GM19468 (cell line): ENCODE data around the gene EXO5.
"Not testable (repeated sequence)": the region's sequence is repeated elsewhere in the genome, so short reads cannot be mapped to it uniquely, and the experiment has no call there.

Source experiments
- ATAC-seq: cut with Tn5 transposase; IDR thresholded peaks from one replicate; pipeline ENCODE4 v1.9.1; 2021; ENCODE audit warnings: mild to moderate bottlenecking, moderate library complexity, moderate number of reproducible peaks; ENCODE audit not compliant: unreplicated experiment; ENCODE audit errors: extremely low read depth

The EXO5 gene

GRCh38 chr1:40546957-40547356, 38.4 kb downstream of the EXO5 start:
- no peak for ATAC-seq

GRCh38 chr1:40553017-40553416, 44.5 kb downstream of the EXO5 start:
- no peak for ATAC-seq

- not testable (repeated sequence) for ATAC-seq
These were observed 46.2 kb downstream of the EXO5 start for GRCh38 chr1:40554807-40555206.

- ATAC-seq: no peak
These were observed 47.6 kb downstream of the EXO5 start for GRCh38 chr1:40556121-40556520.

- ATAC-seq: not testable (repeated sequence)
These were observed 49.7 kb downstream of the EXO5 start for GRCh38 chr1:40558241-40558640.

- no peak for ATAC-seq
These were observed 53.6 kb downstream of the EXO5 start for GRCh38 chr1:40562185-40562584.

- no peak for ATAC-seq
These were observed 54.7 kb downstream of the EXO5 start for GRCh38 chr1:40563266-40563665.

- ATAC-seq: no peak
These were observed 55.9 kb downstream of the EXO5 start for GRCh38 chr1:40564506-40564905.

- ATAC-seq: no peak
These were observed 56.3 kb downstream of the EXO5 start for GRCh38 chr1:40564913-40565312.
